ENCODE measurements around the gene VAMP5. TPM values are rescaled to one million over a fixed set of nuclear protein-coding genes. Genes with fewer than 3 reads are reported as not detected.

The VAMP5 gene
- total RNA-seq, 1 experiment from 2014 or later: 0.40 TPM

DNA sequence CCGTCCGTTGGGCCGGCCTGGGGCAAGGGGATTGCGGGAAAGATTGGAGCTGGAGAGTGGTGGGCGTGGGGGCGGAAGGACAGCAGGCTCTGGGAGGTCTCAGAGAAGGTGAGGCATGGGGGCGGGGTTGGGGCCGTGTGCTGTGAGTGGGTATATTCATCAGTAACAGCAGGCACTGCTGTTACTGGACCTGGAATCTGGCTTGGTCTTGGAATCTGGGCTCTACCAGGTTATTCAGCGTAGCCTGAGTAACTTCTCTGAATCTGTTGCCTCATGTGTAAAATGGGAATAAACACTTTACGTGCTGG lies 11.7 kb downstream of the VAMP5 start:
- H2AFZ ChIP-seq (ENCODE audit: low read length): peak overlapping the region; percentile 75
- H3K36me3 ChIP-seq (ENCODE audit: low read depth, low read length): peaks cover 13% of the 10 kb centered on the region; the same call in 1 of the 2 replicates
- peak overlapping the region; percentile 85 for H3K4me3 ChIP-seq (ENCODE audit: low read length)
- H3K9me2 ChIP-seq (replicated peaks; ENCODE audit: low read length): no peaks in the 10 kb centered on the region
- no peaks in the 10 kb centered on the region for H3K27me3 ChIP-seq (ENCODE audit: low read length)
- CTCF ChIA-PET: interaction anchor here (0.7 kb wide), 1 partner anchor 242 kb away, joined by 3 read pairs; no protein-coding TSS in a partner anchor
- H3K4me2 ChIP-seq (ENCODE audit: low read length): peak overlapping the region; percentile 97
- peak; percentile 11 for ATAC-seq
- POLR2A ChIA-PET (ENCODE audit: unreplicated experiment): interaction anchor here (1.5 kb wide), 1 partner anchor 16 kb away, joined by 4 read pairs; the partner anchor contains the start of gene C2orf68
- H3K4me1 ChIP-seq (ENCODE audit: insufficient read depth, low read length): peaks cover 15% of the 10 kb centered on the region; the same call in 1 of the 2 replicates
- intact Hi-C loops (cut with micrococcal nuclease): no loop called here
- TF ChIP-seq, protein P1, sequence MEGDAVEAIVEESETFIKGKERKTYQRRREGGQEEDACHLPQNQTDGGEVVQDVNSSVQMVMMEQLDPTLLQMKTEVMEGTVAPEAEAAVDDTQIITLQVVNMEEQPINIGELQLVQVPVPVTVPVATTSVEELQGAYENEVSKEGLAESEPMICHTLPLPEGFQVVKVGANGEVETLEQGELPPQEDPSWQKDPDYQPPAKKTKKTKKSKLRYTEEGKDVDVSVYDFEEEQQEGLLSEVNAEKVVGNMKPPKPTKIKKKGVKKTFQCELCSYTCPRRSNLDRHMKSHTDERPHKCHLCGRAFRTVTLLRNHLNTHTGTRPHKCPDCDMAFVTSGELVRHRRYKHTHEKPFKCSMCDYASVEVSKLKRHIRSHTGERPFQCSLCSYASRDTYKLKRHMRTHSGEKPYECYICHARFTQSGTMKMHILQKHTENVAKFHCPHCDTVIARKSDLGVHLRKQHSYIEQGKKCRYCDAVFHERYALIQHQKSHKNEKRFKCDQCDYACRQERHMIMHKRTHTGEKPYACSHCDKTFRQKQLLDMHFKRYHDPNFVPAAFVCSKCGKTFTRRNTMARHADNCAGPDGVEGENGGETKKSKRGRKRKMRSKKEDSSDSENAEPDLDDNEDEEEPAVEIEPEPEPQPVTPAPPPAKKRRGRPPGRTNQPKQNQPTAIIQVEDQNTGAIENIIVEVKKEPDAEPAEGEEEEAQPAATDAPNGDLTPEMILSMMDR (conservative IDR thresholded peaks at IDR 0.05; ENCODE audit: low read depth, low read length): no peak
- no peak for TF ChIP-seq EZH2 (IDR thresholded peaks at IDR 0.05; ENCODE audit: low read length, unreplicated experiment)
- TF ChIP-seq EZH2phosphoT487 (IDR thresholded peaks at IDR 0.05; ENCODE audit: borderline replicate concordance, low read length): no peak
- peak overlapping the region; percentile 79 for H3K9ac ChIP-seq (ENCODE audit: low read length)
- peaks cover 20% of the 10 kb centered on the region for H3K79me2 ChIP-seq (ENCODE audit: low read length)
- peak overlapping the region; percentile 33 for H3K27ac ChIP-seq (ENCODE audit: low read length)
- no peak for DNase-seq
- no peaks in the 10 kb centered on the region for H3F3A ChIP-seq (ENCODE audit: low read length, unreplicated experiment)
- no TSS peak for BruUV-seq (replicated peaks)
- no peaks in the 10 kb centered on the region for H4K20me1 ChIP-seq (ENCODE audit: low read length)
- no peaks in the 10 kb centered on the region for H3K9me3 ChIP-seq (ENCODE audit: low read length)

DNA sequence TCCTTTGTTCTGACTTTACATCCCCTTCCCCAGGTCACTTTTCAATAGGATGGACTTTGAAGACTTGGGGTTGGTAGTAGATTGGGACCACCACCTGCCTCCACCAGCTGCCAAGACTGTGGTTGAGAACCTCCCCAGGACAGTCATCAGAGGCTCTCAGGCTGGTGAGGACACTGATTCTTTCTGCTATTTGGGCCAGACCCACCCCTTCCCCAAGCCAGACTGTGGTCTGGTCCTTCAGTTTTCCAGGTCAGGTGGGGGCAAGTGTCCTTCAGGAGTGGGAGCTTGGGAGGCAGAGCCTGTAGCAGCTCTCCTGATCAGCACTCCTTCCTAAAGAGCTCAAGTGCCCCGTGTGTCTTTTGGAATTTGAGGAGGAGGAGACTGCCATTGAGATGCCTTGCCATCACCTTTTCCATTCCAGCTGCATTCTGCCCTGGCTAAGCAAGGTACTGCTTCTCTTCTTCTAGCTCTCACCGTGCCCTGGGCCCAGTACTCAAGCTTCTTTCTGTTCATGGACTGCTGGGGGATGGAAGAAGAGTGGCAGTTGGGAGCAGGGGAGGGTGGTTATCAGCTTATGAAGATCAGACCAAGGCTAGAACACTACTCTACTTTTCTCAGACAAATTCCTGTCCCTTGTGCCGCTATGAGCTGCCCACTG lies 12.4 kb downstream of the VAMP5 start:
- peak overlapping the region; percentile 79 for H3K9ac ChIP-seq (ENCODE audit: low read length)
- ATAC-seq (no peak), DNase-seq (no peak)
- peaks cover 20% of the 10 kb centered on the region for H3K79me2 ChIP-seq (ENCODE audit: low read length)
- peaks cover 13% of the 10 kb centered on the region; the same call in 1 of the 2 replicates for H3K36me3 ChIP-seq (ENCODE audit: low read depth, low read length)
- H3F3A ChIP-seq (ENCODE audit: low read length, unreplicated experiment): no peaks in the 10 kb centered on the region
- BruUV-seq (replicated peaks): no TSS peak
- no peaks in the 10 kb centered on the region for H3K9me3 ChIP-seq (ENCODE audit: low read length)
- peak overlapping the region; percentile 85 for H3K4me3 ChIP-seq (ENCODE audit: low read length)
- no peaks in the 10 kb centered on the region for H3K9me2 ChIP-seq (replicated peaks; ENCODE audit: low read length)
- H3K4me1 ChIP-seq (ENCODE audit: insufficient read depth, low read length): peaks cover 15% of the 10 kb centered on the region; the same call in 1 of the 2 replicates
- H3K27ac ChIP-seq (ENCODE audit: low read length): no peak overlapping the region
- H2AFZ ChIP-seq (ENCODE audit: low read length): no peak overlapping the region
- TF ChIP-seq EZH2phosphoT487 (IDR thresholded peaks at IDR 0.05; ENCODE audit: borderline replicate concordance, low read length) (no peak), EZH2 (IDR thresholded peaks at IDR 0.05; ENCODE audit: low read length, unreplicated experiment) (no peak)
- TF ChIP-seq, protein P1 (conservative IDR thresholded peaks at IDR 0.05; ENCODE audit: low read depth, low read length): no peak
- peak overlapping the region; percentile 97 for H3K4me2 ChIP-seq (ENCODE audit: low read length)
- ChIA-PET CTCF (no interaction called here), POLR2A (ENCODE audit: unreplicated experiment) (interaction anchor here (0.6 kb wide), 1 partner anchor 227 kb away, joined by 4 read pairs; no protein-coding TSS in a partner anchor)
- H4K20me1 ChIP-seq (ENCODE audit: low read length): no peaks in the 10 kb centered on the region
- intact Hi-C loops (cut with micrococcal nuclease): no loop called here
- no peaks in the 10 kb centered on the region for H3K27me3 ChIP-seq (ENCODE audit: low read length)

DNA sequence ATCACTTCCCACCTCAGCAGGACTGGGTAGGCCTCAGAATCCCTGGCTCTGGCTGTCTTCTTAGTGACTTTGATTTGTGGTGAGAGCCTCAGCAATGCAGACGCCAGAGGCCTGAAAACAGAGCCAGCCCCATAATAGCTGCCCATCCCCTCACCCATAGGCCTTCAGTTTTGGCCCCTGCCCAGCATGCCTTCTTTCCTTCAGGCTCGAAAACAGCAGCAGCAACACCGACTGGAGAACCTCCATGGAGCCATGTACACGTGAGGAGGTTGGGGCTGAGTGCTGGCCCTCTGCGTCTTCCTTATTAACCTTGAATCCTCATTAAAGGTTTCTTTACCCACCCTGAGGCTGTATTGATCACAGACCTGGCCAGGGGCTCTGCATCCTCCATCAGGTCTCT lies 13.0 kb downstream of the VAMP5 start:
- Histone ChIP-seq H3K4me1 (ENCODE audit: insufficient read depth, low read length) (peaks cover 15% of the 10 kb centered on the region; the same call in 1 of the 2 replicates), H3K9me2 (replicated peaks; ENCODE audit: low read length) (no peaks in the 10 kb centered on the region), H3F3A (ENCODE audit: low read length, unreplicated experiment) (no peaks in the 10 kb centered on the region), H4K20me1 (ENCODE audit: low read length) (no peaks in the 10 kb centered on the region), H3K4me2 (ENCODE audit: low read length) (peak overlapping the region; percentile 97; the same call in 1 of the 2 replicates), H3K79me2 (ENCODE audit: low read length) (peaks cover 20% of the 10 kb centered on the region), H3K9ac (ENCODE audit: low read length) (no peak overlapping the region), H2AFZ (ENCODE audit: low read length) (no peak overlapping the region), H3K36me3 (ENCODE audit: low read depth, low read length) (peaks cover 13% of the 10 kb centered on the region; the same call in 1 of the 2 replicates), H3K4me3 (ENCODE audit: low read length) (0 out of 2 replicates have a peak overlapping the region, but pooled peaks have one; percentile 85), H3K9me3 (ENCODE audit: low read length) (no peaks in the 10 kb centered on the region), H3K27me3 (ENCODE audit: low read length) (no peaks in the 10 kb centered on the region), H3K27ac (ENCODE audit: low read length) (no peak overlapping the region)
- no peak for ATAC-seq
- CTCF ChIA-PET: no interaction called here
- BruUV-seq (replicated peaks): TSS peak; percentile 28
- TF ChIP-seq, protein P1 (conservative IDR thresholded peaks at IDR 0.05; ENCODE audit: low read depth, low read length): no peak
- no peak for TF ChIP-seq EZH2phosphoT487 (IDR thresholded peaks at IDR 0.05; ENCODE audit: borderline replicate concordance, low read length)
- TF ChIP-seq EZH2 (IDR thresholded peaks at IDR 0.05; ENCODE audit: low read length, unreplicated experiment): no peak
- intact Hi-C loops (cut with micrococcal nuclease): no loop called here
- DNase-seq: no peak
- POLR2A ChIA-PET (ENCODE audit: unreplicated experiment): interaction anchor here (0.6 kb wide), 1 partner anchor 228 kb away, joined by 4 read pairs; no protein-coding TSS in a partner anchor
